Measurements from ENCODE around the gene IRF2BP2. TPM values are rescaled to one million over a fixed set of nuclear protein-coding genes. Genes with fewer than 3 reads are reported as not detected.

The IRF2BP2 gene
- total RNA-seq, 1 donor from 2014 or later: 126 TPM

DNA sequence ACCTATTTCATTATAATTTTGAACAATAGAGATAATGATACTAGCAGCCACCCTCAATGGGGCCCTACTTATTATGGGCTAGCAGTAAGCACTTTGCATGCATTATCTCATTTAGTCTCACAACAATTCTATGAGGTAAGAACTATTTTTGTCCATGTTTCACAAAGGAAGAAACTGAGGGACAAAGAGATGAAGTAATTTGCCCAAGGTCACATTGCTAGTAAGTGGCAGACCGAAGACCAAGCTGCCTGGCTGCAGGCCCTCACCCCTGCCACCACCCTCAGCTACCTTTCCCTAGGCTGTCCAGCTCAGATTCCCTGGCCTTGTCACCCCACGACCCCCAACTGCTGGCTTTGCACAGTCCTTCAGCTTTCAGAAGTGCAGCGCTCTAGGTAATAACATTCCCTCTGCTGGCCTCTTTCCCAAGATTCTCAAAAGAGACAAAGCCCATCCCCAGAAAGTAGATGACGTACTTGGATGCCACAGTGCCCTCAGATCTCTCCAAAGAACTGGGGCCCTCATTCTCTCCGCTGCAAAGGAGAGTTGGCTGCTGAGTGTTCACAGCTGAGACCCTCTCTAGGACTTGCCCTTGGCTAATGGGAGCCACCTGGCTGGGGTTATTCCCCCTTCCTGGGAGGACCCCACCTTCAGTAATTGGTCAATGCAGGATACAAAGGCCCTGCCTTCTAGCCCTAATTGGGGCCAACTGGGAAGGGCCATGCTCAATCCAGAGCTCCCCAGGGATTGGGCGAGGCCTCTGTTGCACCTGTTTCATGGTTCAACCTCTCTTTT, 39.5 kb downstream of the IRF2BP2 start:
- H3K27ac ChIP-seq (ENCODE audit: low read depth, low read length): no peak overlapping the region
- H3K36me3 Mint-ChIP-seq (ENCODE audit: low read depth, unreplicated experiment): no peaks in the 10 kb centered on the region
- H3K9me3 ChIP-seq (ENCODE audit: insufficient read depth, low read depth, low read length): no peaks in the 10 kb centered on the region
- no peaks in the 10 kb centered on the region for H3K9me3 Mint-ChIP-seq (ENCODE audit: unreplicated experiment)
- no peak overlapping the region for H3K27ac Mint-ChIP-seq (ENCODE audit: unreplicated experiment)
- no peaks in the 10 kb centered on the region for H4K20me1 ChIP-seq (ENCODE audit: insufficient read depth, low read length)
- H3K4me3 Mint-ChIP-seq (ENCODE audit: unreplicated experiment): no peak overlapping the region
- TF ChIP-seq EZH2 (IDR thresholded peaks at IDR 0.05; ENCODE audit: insufficient read depth, low read length): no peak
- TF ChIP-seq, protein P1, sequence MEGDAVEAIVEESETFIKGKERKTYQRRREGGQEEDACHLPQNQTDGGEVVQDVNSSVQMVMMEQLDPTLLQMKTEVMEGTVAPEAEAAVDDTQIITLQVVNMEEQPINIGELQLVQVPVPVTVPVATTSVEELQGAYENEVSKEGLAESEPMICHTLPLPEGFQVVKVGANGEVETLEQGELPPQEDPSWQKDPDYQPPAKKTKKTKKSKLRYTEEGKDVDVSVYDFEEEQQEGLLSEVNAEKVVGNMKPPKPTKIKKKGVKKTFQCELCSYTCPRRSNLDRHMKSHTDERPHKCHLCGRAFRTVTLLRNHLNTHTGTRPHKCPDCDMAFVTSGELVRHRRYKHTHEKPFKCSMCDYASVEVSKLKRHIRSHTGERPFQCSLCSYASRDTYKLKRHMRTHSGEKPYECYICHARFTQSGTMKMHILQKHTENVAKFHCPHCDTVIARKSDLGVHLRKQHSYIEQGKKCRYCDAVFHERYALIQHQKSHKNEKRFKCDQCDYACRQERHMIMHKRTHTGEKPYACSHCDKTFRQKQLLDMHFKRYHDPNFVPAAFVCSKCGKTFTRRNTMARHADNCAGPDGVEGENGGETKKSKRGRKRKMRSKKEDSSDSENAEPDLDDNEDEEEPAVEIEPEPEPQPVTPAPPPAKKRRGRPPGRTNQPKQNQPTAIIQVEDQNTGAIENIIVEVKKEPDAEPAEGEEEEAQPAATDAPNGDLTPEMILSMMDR (IDR thresholded peaks at IDR 0.05; ENCODE audit: insufficient read depth, low read depth, low read length): no peak
- H3K36me3 ChIP-seq (ENCODE audit: insufficient read depth, low read length): no peaks in the 10 kb centered on the region
- peaks cover 6% of the 10 kb centered on the region for H3K4me1 Mint-ChIP-seq (ENCODE audit: low read depth, unreplicated experiment)
- H3K4me3 ChIP-seq (ENCODE audit: insufficient read depth, low read depth, low read length): no peak overlapping the region
- no peaks in the 10 kb centered on the region for H3K27me3 Mint-ChIP-seq (ENCODE audit: low read depth, unreplicated experiment)
- no peaks in the 10 kb centered on the region for H3K79me2 ChIP-seq (ENCODE audit: insufficient read depth, low read length)
- no peak overlapping the region for H3K4me2 ChIP-seq (ENCODE audit: low read length)
- H3K4me1 ChIP-seq (ENCODE audit: insufficient read depth, low read length): peaks cover 5% of the 10 kb centered on the region
- H3K27me3 ChIP-seq (ENCODE audit: insufficient read depth, low read length): no peaks in the 10 kb centered on the region
- DNase-seq (ENCODE audit: low read depth): no peak
- no peak overlapping the region for H3K9ac ChIP-seq (ENCODE audit: low read length)
- H2AFZ ChIP-seq (ENCODE audit: low read depth, low read length): no peak overlapping the region
- no peak for FAIRE-seq

DNA sequence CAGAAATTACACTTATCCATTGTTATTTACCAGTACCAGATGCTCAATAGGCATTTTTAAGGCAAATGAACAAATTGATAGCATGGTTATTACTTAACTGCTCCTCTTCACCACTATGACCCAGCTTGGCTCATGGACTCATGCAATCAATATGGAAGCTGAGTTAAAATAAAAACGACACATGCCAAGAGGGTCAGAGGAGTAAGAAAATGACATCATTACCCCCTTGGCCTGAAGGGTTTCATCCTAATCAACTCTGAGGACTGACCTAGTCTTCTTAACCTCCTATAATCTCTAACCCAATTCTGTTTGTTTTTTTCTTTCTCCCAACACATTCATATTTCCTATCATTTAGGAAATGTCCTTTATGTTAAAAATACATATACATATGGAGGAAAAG, 41.6 kb downstream of the IRF2BP2 start:
- H3K4me3 Mint-ChIP-seq (ENCODE audit: unreplicated experiment): no peak overlapping the region
- H3K79me2 ChIP-seq (ENCODE audit: insufficient read depth, low read length): no peaks in the 10 kb centered on the region
- H4K20me1 ChIP-seq (ENCODE audit: insufficient read depth, low read length): no peaks in the 10 kb centered on the region
- DNase-seq (ENCODE audit: low read depth) (no peak), FAIRE-seq (no peak)
- no peak overlapping the region for H3K4me2 ChIP-seq (ENCODE audit: low read length)
- no peak overlapping the region for H2AFZ ChIP-seq (ENCODE audit: low read depth, low read length)
- H3K4me1 ChIP-seq (ENCODE audit: insufficient read depth, low read length): peaks cover 21% of the 10 kb centered on the region
- H3K36me3 ChIP-seq (ENCODE audit: insufficient read depth, low read length): no peaks in the 10 kb centered on the region
- TF ChIP-seq EZH2 (IDR thresholded peaks at IDR 0.05; ENCODE audit: insufficient read depth, low read length): no peak
- TF ChIP-seq, protein P1 (IDR thresholded peaks at IDR 0.05; ENCODE audit: insufficient read depth, low read depth, low read length): no peak
- no peak overlapping the region for H3K27ac Mint-ChIP-seq (ENCODE audit: unreplicated experiment)
- no peaks in the 10 kb centered on the region for H3K27me3 ChIP-seq (ENCODE audit: insufficient read depth, low read length)
- H3K9me3 Mint-ChIP-seq (ENCODE audit: unreplicated experiment): no peaks in the 10 kb centered on the region
- H3K4me3 ChIP-seq (ENCODE audit: insufficient read depth, low read depth, low read length): no peak overlapping the region
- no peaks in the 10 kb centered on the region for H3K9me3 ChIP-seq (ENCODE audit: insufficient read depth, low read depth, low read length)
- no peaks in the 10 kb centered on the region for H3K36me3 Mint-ChIP-seq (ENCODE audit: low read depth, unreplicated experiment)
- H3K4me1 Mint-ChIP-seq (ENCODE audit: low read depth, unreplicated experiment): peaks cover 21% of the 10 kb centered on the region
- H3K27ac ChIP-seq (ENCODE audit: low read depth, low read length): no peak overlapping the region
- H3K9ac ChIP-seq (ENCODE audit: low read length): no peak overlapping the region
- no peaks in the 10 kb centered on the region for H3K27me3 Mint-ChIP-seq (ENCODE audit: low read depth, unreplicated experiment)

DNA sequence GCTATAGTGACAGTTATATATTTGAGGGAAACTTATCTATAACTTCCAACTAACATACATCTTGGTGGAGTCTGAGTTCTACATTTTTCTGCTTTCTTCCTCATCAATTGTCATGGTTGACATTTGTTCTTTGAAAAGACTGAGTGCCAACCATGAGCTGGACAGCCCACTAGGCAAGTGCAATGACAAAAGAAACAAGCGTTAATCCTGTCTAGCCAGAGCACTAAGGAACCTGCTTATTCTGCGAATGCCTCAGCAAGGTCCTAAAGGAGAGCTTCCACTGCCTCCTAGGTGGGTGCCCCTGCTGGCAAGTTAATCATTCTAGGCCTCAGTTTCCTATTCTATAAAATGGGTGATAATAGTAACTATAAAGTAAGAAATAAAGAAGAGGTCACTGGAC, 44.8 kb downstream of the IRF2BP2 start:
- peak overlapping the region; percentile 77 for H3K27ac ChIP-seq (ENCODE audit: low read depth, low read length)
- peak overlapping the region; percentile 60 for H3K4me2 ChIP-seq (ENCODE audit: low read length)
- DNase-seq (ENCODE audit: low read depth) (no peak), FAIRE-seq (no peak)
- Mint-ChIP-seq H3K27me3 (ENCODE audit: low read depth, unreplicated experiment) (no peaks in the 10 kb centered on the region), H3K27ac (ENCODE audit: unreplicated experiment) (peak overlapping the region; percentile 97), H3K4me1 (ENCODE audit: low read depth, unreplicated experiment) (peaks cover 21% of the 10 kb centered on the region), H3K9me3 (ENCODE audit: unreplicated experiment) (no peaks in the 10 kb centered on the region), H3K4me3 (ENCODE audit: unreplicated experiment) (no peak overlapping the region), H3K36me3 (ENCODE audit: low read depth, unreplicated experiment) (no peaks in the 10 kb centered on the region)
- H3K9me3 ChIP-seq (ENCODE audit: insufficient read depth, low read depth, low read length): no peaks in the 10 kb centered on the region
- H3K36me3 ChIP-seq (ENCODE audit: insufficient read depth, low read length): no peaks in the 10 kb centered on the region
- H2AFZ ChIP-seq (ENCODE audit: low read depth, low read length): no peak overlapping the region
- no peaks in the 10 kb centered on the region for H3K79me2 ChIP-seq (ENCODE audit: insufficient read depth, low read length)
- no peaks in the 10 kb centered on the region for H4K20me1 ChIP-seq (ENCODE audit: insufficient read depth, low read length)
- no peaks in the 10 kb centered on the region for H3K27me3 ChIP-seq (ENCODE audit: insufficient read depth, low read length)
- peak overlapping the region; percentile 64 for H3K9ac ChIP-seq (ENCODE audit: low read length)
- no peak overlapping the region for H3K4me3 ChIP-seq (ENCODE audit: insufficient read depth, low read depth, low read length)
- peaks cover 21% of the 10 kb centered on the region for H3K4me1 ChIP-seq (ENCODE audit: insufficient read depth, low read length)
- TF ChIP-seq, protein P1 (IDR thresholded peaks at IDR 0.05; ENCODE audit: insufficient read depth, low read depth, low read length): no peak
- no peak for TF ChIP-seq EZH2 (IDR thresholded peaks at IDR 0.05; ENCODE audit: insufficient read depth, low read length)
